GM23248 (cell line): ENCODE data around the gene PARK7.

ENCODE experiments used
- EZH2 ChIP-seq: fragments of 200-600 bp; sonication (generic); IDR thresholded peaks from 2 replicates; pipeline ENCODE4 v1.6.1; 2018; ENCODE audit warnings: antibody characterized with exemption, mild to moderate bottlenecking; ENCODE audit not compliant: insufficient read depth, poor library complexity, severe bottlenecking
- EZH2phosphoT487 ChIP-seq: fragments of 200-600 bp; sonication (generic); IDR thresholded peaks from 2 replicates; pipeline ENCODE4 v1.6.1; 2018; ENCODE audit warnings: antibody characterized with exemption, moderate library complexity, mild to moderate bottlenecking, low read depth; ENCODE audit not compliant: insufficient read depth

DNA sequence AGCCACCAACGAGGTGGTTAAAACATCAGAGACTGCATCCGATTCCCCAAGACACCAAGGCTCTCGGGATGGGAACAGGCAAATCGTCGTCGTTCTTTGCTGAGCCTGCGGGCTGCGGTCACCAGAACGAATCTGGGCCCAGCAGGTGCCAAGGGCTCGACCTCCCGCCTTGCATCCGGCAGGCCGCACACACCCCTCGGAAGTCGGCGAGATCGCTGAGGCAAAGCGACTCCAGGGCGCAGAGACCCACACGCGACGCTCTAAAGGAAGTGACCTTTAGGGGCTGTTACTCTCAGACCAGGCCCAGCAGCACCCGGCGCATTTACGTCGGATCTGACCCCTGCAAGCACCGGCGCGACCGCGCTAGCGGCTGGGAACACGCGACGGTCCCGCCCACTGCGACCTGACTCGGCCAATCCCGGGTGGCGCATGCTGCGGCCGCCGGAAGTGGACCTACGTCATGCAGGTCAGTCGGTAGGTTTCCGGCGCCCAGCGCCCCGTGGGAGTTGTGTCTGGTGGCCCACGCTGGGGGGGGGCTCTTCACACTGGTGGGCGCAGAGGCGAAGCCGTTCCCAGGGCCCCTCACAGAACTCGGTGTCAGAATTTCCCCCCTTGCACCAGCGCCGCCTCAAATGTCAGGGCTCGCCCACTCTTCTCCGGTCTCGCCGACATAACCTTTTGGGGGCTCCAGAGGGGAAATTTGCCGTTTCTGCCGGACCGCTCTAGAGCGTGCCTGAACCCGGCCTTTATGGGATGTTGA, 7.5 kb upstream of the PARK7 start:
- TF ChIP-seq EZH2phosphoT487 (no peak), EZH2 (no peak)
